ENCODE results near the gene POLG.
"Not testable (repeated sequence)": the region's sequence is repeated elsewhere in the genome, so short reads cannot be mapped to it uniquely, and the experiment has no call there.

POLG gene

DNA sequence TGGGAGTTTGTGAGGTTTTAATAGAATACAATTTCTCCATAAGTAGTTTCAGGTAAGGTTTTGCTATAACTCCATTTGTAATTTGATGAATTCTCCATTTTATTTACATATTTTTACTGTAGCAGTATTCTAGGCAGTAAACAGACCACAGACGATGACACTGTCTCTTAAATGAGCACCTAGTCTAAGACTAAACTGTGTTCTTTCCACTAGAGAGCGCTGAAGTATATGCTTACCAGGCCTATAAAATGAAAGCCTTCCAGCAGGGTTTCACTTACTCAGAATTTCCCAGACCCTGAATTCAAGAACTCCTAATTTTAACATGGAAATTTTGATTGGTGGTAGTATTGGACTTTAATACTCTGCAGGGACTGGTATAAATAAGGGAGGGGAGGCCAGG, 41.6 kb downstream of the POLG start:
- no peak overlapping the region for H3K27ac ChIP-seq (ENCODE audit: low read length)
- no peaks in the 10 kb centered on the region for H3K4me1 ChIP-seq (ENCODE audit: insufficient read depth, low read length)
- no peak overlapping the region for H3K4me3 ChIP-seq (ENCODE audit: low read length)
- no peak overlapping the region for H3K9ac ChIP-seq (ENCODE audit: low read depth, low read length)
- no peaks in the 10 kb centered on the region for H3K9me3 ChIP-seq (ENCODE audit: insufficient read depth, low read depth, low read length)
- no peaks in the 10 kb centered on the region for H3K27me3 ChIP-seq (ENCODE audit: insufficient read depth, low read length)
- peaks cover 82% of the 10 kb centered on the region for H3K36me3 ChIP-seq (ENCODE audit: insufficient read depth, low read depth, low read length)

GRCh38 chr15:89291934-89292438, 42.6 kb downstream of the POLG start:
- Histone ChIP-seq H3K9ac (ENCODE audit: low read depth, low read length) (no peak overlapping the region), H3K4me3 (ENCODE audit: low read length) (no peak overlapping the region), H3K9me3 (ENCODE audit: insufficient read depth, low read depth, low read length) (no peaks in the 10 kb centered on the region), H3K4me1 (ENCODE audit: insufficient read depth, low read length) (no peaks in the 10 kb centered on the region), H3K27me3 (ENCODE audit: insufficient read depth, low read length) (no peaks in the 10 kb centered on the region), H3K27ac (ENCODE audit: low read length) (no peak overlapping the region), H3K36me3 (ENCODE audit: insufficient read depth, low read depth, low read length) (peaks cover 89% of the 10 kb centered on the region)

DNA sequence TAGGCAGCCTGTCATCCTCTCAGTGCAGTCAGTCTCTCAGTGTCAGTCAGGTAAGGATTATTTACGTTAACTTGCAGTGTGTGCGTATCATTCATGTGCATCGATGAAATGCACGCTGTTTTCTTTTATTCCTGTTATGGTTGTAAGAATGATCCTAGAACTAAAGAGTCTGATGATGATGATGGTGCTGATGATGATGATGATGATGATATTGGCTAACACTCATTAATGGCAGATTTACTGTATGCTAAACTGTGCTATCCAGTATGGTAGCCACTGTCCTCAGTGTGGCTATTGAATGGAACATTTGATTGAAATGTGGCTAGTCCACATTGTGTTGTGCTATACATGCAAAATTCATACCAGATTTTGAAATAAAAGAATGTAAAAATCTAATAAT, 51.4 kb downstream of the POLG start:
- H3K9ac ChIP-seq (ENCODE audit: low read depth, low read length): no peak overlapping the region
- H3K4me1 ChIP-seq (ENCODE audit: insufficient read depth, low read length): no peaks in the 10 kb centered on the region
- no peak overlapping the region for H3K4me3 ChIP-seq (ENCODE audit: low read length)
- H3K36me3 ChIP-seq (ENCODE audit: insufficient read depth, low read depth, low read length): peaks cover 98% of the 10 kb centered on the region
- H3K27me3 ChIP-seq (ENCODE audit: insufficient read depth, low read length): no peaks in the 10 kb centered on the region
- H3K27ac ChIP-seq (ENCODE audit: low read length): no peak overlapping the region
- no peaks in the 10 kb centered on the region for H3K9me3 ChIP-seq (ENCODE audit: insufficient read depth, low read depth, low read length)

- Histone ChIP-seq H3K4me3 (ENCODE audit: low read length) (no peak overlapping the region), H3K27ac (ENCODE audit: low read length) (no peak overlapping the region), H3K36me3 (ENCODE audit: insufficient read depth, low read depth, low read length) (peaks cover 98% of the 10 kb centered on the region), H3K9me3 (ENCODE audit: insufficient read depth, low read depth, low read length) (no peaks in the 10 kb centered on the region), H3K27me3 (ENCODE audit: insufficient read depth, low read length) (no peaks in the 10 kb centered on the region), H3K4me1 (ENCODE audit: insufficient read depth, low read length) (no peaks in the 10 kb centered on the region), H3K9ac (ENCODE audit: low read depth, low read length) (no peak overlapping the region)
These were observed 52.0 kb downstream of the POLG start for GRCh38 chr15:89282631-89283030.

- H3K9ac ChIP-seq (ENCODE audit: low read depth, low read length): no peak overlapping the region
- H3K27me3 ChIP-seq (ENCODE audit: insufficient read depth, low read length): no peaks in the 10 kb centered on the region
- peaks cover 99% of the 10 kb centered on the region for H3K36me3 ChIP-seq (ENCODE audit: insufficient read depth, low read depth, low read length)
- H3K4me1 ChIP-seq (ENCODE audit: insufficient read depth, low read length): no peaks in the 10 kb centered on the region
- no peak overlapping the region for H3K4me3 ChIP-seq (ENCODE audit: low read length)
- no peaks in the 10 kb centered on the region for H3K9me3 ChIP-seq (ENCODE audit: insufficient read depth, low read depth, low read length)
- H3K27ac ChIP-seq (ENCODE audit: low read length): no peak overlapping the region
These were observed 56.3 kb downstream of the POLG start for GRCh38 chr15:89278307-89278706.

DNA sequence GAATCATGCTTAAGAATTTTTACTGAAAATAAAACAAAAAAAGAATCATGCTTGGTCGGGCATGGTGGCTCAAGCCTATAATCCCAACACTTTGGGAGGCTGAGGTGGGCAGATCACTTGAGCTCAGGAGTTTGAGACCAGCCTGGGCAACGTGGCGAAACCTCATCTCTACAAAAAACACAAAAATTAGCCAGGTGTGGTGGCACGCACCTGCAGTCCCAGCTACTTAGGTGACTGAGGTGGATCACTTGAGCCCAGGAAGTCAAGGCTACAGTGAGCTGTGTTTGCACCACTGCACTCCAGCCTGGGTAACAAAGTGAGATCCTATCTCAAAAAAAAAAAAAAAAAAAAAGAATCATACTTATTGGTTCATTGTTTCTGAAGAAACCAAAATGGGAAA, 57.3 kb downstream of the POLG start:
- H3K27me3 ChIP-seq (ENCODE audit: insufficient read depth, low read length); H3K4me1 ChIP-seq (ENCODE audit: insufficient read depth, low read length); H3K4me3 ChIP-seq (ENCODE audit: low read length); H3K9ac ChIP-seq (ENCODE audit: low read depth, low read length); H3K27ac ChIP-seq (ENCODE audit: low read length); H3K9me3 ChIP-seq (ENCODE audit: insufficient read depth, low read depth, low read length): not testable (repeated sequence)
- H3K36me3 ChIP-seq (ENCODE audit: insufficient read depth, low read depth, low read length): peaks cover 91% of the 10 kb centered on the region

Measured in iPS-20b (cell line).